ENCODE results near the gene VPS26B. TPM values are rescaled to one million over a fixed set of nuclear protein-coding genes. Genes with fewer than 3 reads are reported as not detected.

Gene VPS26B
- total RNA-seq, 1 donor from 2014 or later, result 50.4 TPM

DNA sequence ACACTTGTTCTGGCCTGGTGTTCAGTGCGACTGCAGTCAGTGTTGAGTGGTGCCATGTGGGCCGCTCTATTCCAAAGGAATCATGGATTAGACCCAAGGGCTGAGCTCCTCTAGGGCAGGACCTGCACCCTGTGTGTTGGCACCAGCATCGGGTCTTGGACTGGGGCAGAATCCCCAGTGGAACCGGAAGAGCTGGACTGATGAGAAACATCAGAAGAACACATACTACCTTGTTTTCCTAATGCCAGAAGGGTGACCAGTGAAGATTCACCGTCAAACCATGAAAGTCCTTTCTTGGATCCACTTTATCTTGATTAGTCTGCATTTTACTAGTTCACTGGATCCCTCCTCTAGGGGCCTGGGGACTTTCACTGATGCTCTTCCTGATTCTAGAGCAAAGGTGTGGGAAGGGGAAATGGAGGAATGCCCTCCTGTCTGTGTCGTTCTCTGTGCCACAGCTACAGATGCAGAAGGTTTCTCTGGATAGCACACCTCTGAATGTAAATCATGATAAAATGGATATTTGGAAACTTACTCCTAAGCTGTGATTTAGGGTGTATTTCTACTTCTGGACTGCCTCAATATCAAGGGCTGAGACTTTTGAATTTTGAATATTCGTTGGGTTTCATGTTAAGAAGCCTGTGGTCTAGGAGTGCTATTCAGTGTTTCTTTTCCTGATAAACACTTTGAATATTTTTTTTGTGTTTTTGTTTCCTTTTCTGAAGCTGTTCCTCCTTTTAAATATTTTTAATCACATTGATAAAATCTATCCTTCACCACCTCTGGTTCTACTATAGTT, 40.7 kb downstream of the VPS26B start:
- Mint-ChIP-seq H3K4me1 (ENCODE audit: low read depth) (peaks cover 10% of the 10 kb centered on the region), H3K27me3 (ENCODE audit: low read depth) (peaks cover 3% of the 10 kb centered on the region), H3K36me3 (ENCODE audit: low read depth) (peaks cover 16% of the 10 kb centered on the region), H3K4me3 (ENCODE audit: unreplicated experiment) (no peak overlapping the region), H3K9me3 (ENCODE audit: low read depth) (no peaks in the 10 kb centered on the region), H3K27ac (ENCODE audit: unreplicated experiment) (no peak overlapping the region)
- TF ChIP-seq, protein P1, sequence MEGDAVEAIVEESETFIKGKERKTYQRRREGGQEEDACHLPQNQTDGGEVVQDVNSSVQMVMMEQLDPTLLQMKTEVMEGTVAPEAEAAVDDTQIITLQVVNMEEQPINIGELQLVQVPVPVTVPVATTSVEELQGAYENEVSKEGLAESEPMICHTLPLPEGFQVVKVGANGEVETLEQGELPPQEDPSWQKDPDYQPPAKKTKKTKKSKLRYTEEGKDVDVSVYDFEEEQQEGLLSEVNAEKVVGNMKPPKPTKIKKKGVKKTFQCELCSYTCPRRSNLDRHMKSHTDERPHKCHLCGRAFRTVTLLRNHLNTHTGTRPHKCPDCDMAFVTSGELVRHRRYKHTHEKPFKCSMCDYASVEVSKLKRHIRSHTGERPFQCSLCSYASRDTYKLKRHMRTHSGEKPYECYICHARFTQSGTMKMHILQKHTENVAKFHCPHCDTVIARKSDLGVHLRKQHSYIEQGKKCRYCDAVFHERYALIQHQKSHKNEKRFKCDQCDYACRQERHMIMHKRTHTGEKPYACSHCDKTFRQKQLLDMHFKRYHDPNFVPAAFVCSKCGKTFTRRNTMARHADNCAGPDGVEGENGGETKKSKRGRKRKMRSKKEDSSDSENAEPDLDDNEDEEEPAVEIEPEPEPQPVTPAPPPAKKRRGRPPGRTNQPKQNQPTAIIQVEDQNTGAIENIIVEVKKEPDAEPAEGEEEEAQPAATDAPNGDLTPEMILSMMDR (IDR thresholded peaks at IDR 0.05), result no peak
- DNase-seq (ENCODE audit: low spot score), result no peak

DNA sequence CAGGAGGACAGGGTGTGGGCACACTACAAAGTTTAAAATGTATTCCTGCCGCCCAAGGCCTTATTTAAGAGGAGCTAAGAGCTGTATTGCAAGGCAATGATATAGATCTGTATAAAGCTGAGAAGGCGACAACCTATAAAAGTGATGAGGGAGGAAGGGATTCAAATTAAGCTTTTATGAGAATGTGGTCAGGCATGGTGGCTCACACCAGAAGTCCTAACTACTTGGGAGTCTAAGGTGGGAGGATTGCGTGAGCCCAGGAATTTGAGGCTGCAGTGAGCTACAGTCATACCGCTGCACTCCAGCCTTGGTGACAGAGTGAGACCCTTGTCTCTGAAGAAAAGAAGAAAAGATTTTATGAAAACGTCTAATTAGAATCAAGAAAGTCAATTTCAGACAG, 42.0 kb downstream of the VPS26B start:
- no peaks in the 10 kb centered on the region for H3K9me3 Mint-ChIP-seq (ENCODE audit: low read depth)
- TF ChIP-seq, protein P1 (IDR thresholded peaks at IDR 0.05), result no peak
- H3K4me1 Mint-ChIP-seq (ENCODE audit: low read depth), result peaks cover 10% of the 10 kb centered on the region
- DNase-seq (ENCODE audit: low spot score), result no peak
- peaks cover 14% of the 10 kb centered on the region for H3K27me3 Mint-ChIP-seq (ENCODE audit: low read depth)
- no peak overlapping the region for H3K27ac Mint-ChIP-seq (ENCODE audit: unreplicated experiment)
- H3K4me3 Mint-ChIP-seq (ENCODE audit: unreplicated experiment), result no peak overlapping the region
- H3K36me3 Mint-ChIP-seq (ENCODE audit: low read depth), result peaks cover 9% of the 10 kb centered on the region

DNA sequence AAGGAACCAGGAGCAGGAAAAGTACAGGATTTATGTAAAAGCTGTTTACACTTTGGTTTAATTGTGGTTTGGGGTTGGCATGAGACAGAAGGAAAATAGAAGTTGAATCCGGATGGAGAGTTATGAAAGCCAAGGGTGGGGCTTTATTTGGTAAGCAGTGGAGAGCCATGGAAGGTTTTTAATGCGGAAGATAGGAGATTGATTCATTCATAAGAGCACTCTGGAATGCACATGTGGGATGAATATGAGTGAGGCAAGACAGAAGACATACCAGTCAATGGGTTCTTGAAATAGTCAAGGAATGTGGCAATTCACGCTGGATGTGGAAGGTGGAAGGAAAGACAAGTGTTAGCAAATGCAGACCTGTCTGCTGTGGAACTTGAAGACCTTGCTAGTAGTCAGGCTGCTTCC, 42.4 kb downstream of the VPS26B start:
- TF ChIP-seq, protein P1 (IDR thresholded peaks at IDR 0.05), result no peak
- Mint-ChIP-seq H3K36me3 (ENCODE audit: low read depth) (peaks cover 9% of the 10 kb centered on the region), H3K27ac (ENCODE audit: unreplicated experiment) (no peak overlapping the region), H3K9me3 (ENCODE audit: low read depth) (no peaks in the 10 kb centered on the region), H3K4me3 (ENCODE audit: unreplicated experiment) (no peak overlapping the region), H3K27me3 (ENCODE audit: low read depth) (peaks cover 18% of the 10 kb centered on the region), H3K4me1 (ENCODE audit: low read depth) (peaks cover 10% of the 10 kb centered on the region)
- no peak for DNase-seq (ENCODE audit: low spot score)

DNA sequence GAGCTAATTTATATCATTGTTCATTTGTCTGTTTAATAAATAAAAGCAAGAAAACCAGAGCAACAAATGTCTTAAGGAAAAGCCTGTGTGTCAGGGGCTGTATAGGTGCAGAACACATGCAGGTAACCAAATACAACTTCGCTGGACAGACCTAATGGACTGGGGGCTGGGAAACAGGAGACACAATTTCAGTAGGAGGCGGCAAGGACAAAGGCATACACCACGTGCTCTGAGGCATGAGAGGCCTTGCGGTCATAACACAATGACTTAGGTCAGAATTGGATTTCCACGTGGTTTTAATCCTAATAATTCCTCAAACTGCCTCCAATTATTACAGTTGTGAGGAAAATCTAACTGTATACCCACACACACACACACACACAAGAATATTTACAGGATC, 43.0 kb downstream of the VPS26B start:
- no peak for DNase-seq (ENCODE audit: low spot score)
- TF ChIP-seq, protein P1 (IDR thresholded peaks at IDR 0.05), result no peak
- Mint-ChIP-seq H3K27ac (ENCODE audit: unreplicated experiment) (no peak overlapping the region), H3K9me3 (ENCODE audit: low read depth) (no peaks in the 10 kb centered on the region), H3K27me3 (ENCODE audit: low read depth) (peaks cover 21% of the 10 kb centered on the region), H3K4me3 (ENCODE audit: unreplicated experiment) (no peak overlapping the region), H3K36me3 (ENCODE audit: low read depth) (peaks cover 9% of the 10 kb centered on the region), H3K4me1 (ENCODE audit: low read depth) (peaks cover 10% of the 10 kb centered on the region)

DNA sequence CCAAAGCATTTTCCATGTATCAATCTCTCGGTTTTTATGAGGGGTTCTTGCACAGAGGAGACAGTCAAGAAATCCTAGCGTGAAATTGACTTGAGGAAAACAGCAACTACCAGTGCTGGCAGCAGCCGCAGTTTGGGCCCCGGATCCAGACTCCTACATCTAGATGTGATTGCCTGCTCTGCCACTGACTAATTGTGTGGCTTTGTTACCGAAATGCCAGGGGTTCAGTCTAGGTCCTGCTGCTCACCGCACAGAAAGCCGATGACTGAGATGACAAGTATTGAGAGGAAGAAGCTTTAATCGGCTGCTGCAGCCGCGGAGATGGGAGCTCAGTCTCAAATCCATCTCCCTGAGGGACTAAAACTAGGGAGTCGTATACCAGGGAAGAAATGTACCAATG, 43.5 kb downstream of the VPS26B start:
- peaks cover 8% of the 10 kb centered on the region for H3K36me3 Mint-ChIP-seq (ENCODE audit: low read depth)
- peaks cover 10% of the 10 kb centered on the region for H3K4me1 Mint-ChIP-seq (ENCODE audit: low read depth)

More for the DNA sequence above, 43.5 kb downstream of the VPS26B start:
- no peak for DNase-seq (ENCODE audit: low spot score)
- H3K27ac Mint-ChIP-seq (ENCODE audit: unreplicated experiment), result no peak overlapping the region
- TF ChIP-seq, protein P1 (IDR thresholded peaks at IDR 0.05), result no peak
- H3K9me3 Mint-ChIP-seq (ENCODE audit: low read depth), result no peaks in the 10 kb centered on the region
- no peak overlapping the region for H3K4me3 Mint-ChIP-seq (ENCODE audit: unreplicated experiment)
- H3K27me3 Mint-ChIP-seq (ENCODE audit: low read depth), result peaks cover 26% of the 10 kb centered on the region
